ENCODE measurements around the gene SUN1. TPM values are rescaled to one million over a fixed set of nuclear protein-coding genes. Genes with fewer than 3 reads are reported as not detected.

SUN1 gene
- polyA plus RNA-seq, 1 of the 3 experiments (the other 2 are of a cell fraction) = 369 TPM

DNA sequence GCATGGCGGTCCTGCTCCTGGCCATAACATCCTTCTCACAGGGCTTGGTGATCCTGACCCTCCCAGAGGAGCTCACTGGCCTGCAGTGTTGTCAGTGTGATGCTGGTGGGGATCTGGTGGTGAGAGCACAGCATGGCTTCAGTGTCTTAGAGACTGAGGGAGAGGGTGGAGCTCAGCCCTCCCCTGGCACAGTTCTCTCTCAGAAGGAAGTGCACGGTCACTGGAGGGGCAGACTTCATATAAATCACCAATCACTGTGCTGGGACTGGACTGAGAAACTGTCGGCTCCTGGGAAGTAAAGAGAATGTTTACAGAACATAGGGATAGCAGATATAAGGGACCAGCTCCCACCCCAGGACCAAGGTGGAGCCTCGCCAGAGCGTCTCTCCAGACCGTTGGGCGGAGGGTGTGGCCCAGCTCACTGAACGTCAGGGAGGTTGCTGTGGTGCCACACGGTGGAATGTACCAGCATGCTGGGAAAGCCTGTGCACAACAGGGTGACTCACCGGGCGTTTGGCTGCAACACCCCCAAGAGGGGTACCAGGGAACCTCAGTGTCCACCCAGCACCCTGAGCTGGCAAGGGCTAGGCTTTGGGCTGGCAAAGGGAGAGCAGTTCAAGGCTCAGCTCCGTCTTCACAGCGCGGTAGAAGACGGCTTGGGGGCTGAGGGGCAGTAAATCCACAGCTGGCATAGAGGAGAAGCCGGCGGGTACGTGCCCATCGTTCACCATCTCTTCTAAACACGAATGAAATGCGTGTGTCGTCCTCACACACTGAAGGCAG lies 35.3 kb downstream of the SUN1 start:
- DNase-seq = no peak
- ChIA-PET POLR2A (interaction anchor here (0.9 to 1.0 kb wide), 2 partner anchors 10 to 43 kb away, joined by 6 read pairs; no protein-coding TSS in a partner anchor), CTCF (interaction anchor here (0.9 to 3.7 kb wide), 8 partner anchors 16 to 546 kb away, joined by 3 to 11 read pairs (median 4); no protein-coding TSS in a partner anchor)
- Histone ChIP-seq H3K4me3 (ENCODE audit: low read depth in 2 of 2, low read length in 1 of 2) (no peak overlapping the region), H3K36me3 (replicated peaks in 1 of 2; ENCODE audit: control insufficient read depth in 1 of 2, insufficient read depth in 2 of 2, low read length in 1 of 2) (peaks cover 49 to 60% of the 10 kb centered on the region in 2 experiments), H3F3A (replicated peaks; ENCODE audit: insufficient read depth) (peaks cover 15% of the 10 kb centered on the region), H3K9ac (no peak overlapping the region), H3K4me2 (no peak overlapping the region), H2AFZ (ENCODE audit: low read depth) (no peak overlapping the region), H4K20me1 (ENCODE audit: insufficient read depth) (no peaks in the 10 kb centered on the region), H3K9me3 (no peaks in the 10 kb centered on the region), H3K4me1 (ENCODE audit: control insufficient read depth in 1 of 2, insufficient read depth in 2 of 2, low read depth in 1 of 2, low read length in 1 of 2) (peaks cover 0 to 18% of the 10 kb centered on the region in 2 experiments; a peak in 1 of 4 replicates), H3K27ac (ENCODE audit: low read depth in 2 of 2, low read length in 1 of 2) (peak overlapping the region; percentile 28 to 48; a peak in 3 of 4 replicates), H3K9me2 (no peaks in the 10 kb centered on the region), H3K79me2 (ENCODE audit: insufficient read depth) (0 out of 2 replicates have a peak, but pooled peaks cover 5% of the 10 kb centered on the region), H3K27me3 (ENCODE audit: insufficient read depth) (no peaks in the 10 kb centered on the region)
- TF ChIP-seq FOSL2 (IDR thresholded peaks at IDR 0.05; ENCODE audit: borderline replicate concordance, low read depth) = no peak
- no peak for TF ChIP-seq RFX5 (IDR thresholded peaks at IDR 0.05; ENCODE audit: low read length)
- no peak for TF ChIP-seq YY1 (IDR thresholded peaks at IDR 0.05; ENCODE audit: low read depth)
- 86% methylated on average over 22 of the region's 22 CpGs for WGBS (ENCODE audit: low lambda C conversion rate)

DNA sequence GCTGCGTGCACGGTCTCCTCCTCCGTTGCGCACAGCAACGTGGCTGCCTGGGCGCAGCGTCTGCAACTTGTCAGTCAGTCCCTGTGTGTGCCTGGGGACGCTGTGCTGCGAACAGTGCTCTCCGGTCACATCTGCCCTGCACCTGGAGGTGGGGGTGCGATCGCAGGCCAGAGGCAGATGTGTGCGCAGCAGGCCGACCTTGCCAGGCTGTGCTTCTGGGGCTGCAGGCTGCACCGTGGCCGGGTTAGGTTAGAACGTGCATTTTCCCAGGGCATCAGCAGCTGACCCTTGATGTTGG lies 35.9 kb downstream of the SUN1 start:
- TF ChIP-seq RXRA (IDR thresholded peaks at IDR 0.05; ENCODE audit: borderline replicate concordance, low read depth) (no peak), NRF1 (IDR thresholded peaks at IDR 0.05; ENCODE audit: low read depth, low read length) (no peak), TCF12 (IDR thresholded peaks at IDR 0.05) (no peak), FOXM1 (IDR thresholded peaks at IDR 0.05; ENCODE audit: low read depth) (no peak), CHD2 (IDR thresholded peaks at IDR 0.05; ENCODE audit: low read length, partially characterized antibody) (peak; percentile 68), FOXJ3 (CRISPR knock-in tag; IDR thresholded peaks at IDR 0.05) (peak; percentile 90), FOSL2 (IDR thresholded peaks at IDR 0.05; ENCODE audit: borderline replicate concordance, low read depth) (no peak), GABPA (IDR thresholded peaks at IDR 0.05; ENCODE audit: low read depth) (no peak), RCOR1 (IDR thresholded peaks at IDR 0.05; ENCODE audit: low read length) (0 out of 2 replicates have a peak, but pooled peaks have one; percentile 27)
- TF ChIP-seq, protein P1, sequence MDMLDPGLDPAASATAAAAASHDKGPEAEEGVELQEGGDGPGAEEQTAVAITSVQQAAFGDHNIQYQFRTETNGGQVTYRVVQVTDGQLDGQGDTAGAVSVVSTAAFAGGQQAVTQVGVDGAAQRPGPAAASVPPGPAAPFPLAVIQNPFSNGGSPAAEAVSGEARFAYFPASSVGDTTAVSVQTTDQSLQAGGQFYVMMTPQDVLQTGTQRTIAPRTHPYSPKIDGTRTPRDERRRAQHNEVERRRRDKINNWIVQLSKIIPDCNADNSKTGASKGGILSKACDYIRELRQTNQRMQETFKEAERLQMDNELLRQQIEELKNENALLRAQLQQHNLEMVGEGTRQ (IDR thresholded peaks at IDR 0.05; ENCODE audit: borderline replicate concordance, low read depth, low read length) = 0 out of 2 replicates have a peak, but pooled peaks have one; percentile 15
- TF ChIP-seq, protein P2, sequence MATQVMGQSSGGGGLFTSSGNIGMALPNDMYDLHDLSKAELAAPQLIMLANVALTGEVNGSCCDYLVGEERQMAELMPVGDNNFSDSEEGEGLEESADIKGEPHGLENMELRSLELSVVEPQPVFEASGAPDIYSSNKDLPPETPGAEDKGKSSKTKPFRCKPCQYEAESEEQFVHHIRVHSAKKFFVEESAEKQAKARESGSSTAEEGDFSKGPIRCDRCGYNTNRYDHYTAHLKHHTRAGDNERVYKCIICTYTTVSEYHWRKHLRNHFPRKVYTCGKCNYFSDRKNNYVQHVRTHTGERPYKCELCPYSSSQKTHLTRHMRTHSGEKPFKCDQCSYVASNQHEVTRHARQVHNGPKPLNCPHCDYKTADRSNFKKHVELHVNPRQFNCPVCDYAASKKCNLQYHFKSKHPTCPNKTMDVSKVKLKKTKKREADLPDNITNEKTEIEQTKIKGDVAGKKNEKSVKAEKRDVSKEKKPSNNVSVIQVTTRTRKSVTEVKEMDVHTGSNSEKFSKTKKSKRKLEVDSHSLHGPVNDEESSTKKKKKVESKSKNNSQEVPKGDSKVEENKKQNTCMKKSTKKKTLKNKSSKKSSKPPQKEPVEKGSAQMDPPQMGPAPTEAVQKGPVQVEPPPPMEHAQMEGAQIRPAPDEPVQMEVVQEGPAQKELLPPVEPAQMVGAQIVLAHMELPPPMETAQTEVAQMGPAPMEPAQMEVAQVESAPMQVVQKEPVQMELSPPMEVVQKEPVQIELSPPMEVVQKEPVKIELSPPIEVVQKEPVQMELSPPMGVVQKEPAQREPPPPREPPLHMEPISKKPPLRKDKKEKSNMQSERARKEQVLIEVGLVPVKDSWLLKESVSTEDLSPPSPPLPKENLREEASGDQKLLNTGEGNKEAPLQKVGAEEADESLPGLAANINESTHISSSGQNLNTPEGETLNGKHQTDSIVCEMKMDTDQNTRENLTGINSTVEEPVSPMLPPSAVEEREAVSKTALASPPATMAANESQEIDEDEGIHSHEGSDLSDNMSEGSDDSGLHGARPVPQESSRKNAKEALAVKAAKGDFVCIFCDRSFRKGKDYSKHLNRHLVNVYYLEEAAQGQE (IDR thresholded peaks at IDR 0.05; ENCODE audit: low read depth, low read length) = no peak
- TF ChIP-seq, protein P3, sequence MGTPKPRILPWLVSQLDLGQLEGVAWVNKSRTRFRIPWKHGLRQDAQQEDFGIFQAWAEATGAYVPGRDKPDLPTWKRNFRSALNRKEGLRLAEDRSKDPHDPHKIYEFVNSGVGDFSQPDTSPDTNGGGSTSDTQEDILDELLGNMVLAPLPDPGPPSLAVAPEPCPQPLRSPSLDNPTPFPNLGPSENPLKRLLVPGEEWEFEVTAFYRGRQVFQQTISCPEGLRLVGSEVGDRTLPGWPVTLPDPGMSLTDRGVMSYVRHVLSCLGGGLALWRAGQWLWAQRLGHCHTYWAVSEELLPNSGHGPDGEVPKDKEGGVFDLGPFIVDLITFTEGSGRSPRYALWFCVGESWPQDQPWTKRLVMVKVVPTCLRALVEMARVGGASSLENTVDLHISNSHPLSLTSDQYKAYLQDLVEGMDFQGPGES (IDR thresholded peaks at IDR 0.05; ENCODE audit: low read depth, low read length) = no peak
- TF ChIP-seq, protein P4, sequence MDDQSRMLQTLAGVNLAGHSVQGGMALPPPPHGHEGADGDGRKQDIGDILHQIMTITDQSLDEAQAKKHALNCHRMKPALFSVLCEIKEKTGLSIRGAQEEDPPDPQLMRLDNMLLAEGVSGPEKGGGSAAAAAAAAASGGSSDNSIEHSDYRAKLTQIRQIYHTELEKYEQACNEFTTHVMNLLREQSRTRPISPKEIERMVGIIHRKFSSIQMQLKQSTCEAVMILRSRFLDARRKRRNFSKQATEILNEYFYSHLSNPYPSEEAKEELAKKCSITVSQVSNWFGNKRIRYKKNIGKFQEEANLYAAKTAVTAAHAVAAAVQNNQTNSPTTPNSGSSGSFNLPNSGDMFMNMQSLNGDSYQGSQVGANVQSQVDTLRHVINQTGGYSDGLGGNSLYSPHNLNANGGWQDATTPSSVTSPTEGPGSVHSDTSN (IDR thresholded peaks at IDR 0.05) = no peak
- POLR2A ChIA-PET = interaction anchor here (0.9 to 1.0 kb wide), 2 partner anchors 10 to 44 kb away, joined by 6 read pairs; no protein-coding TSS in a partner anchor
- Histone ChIP-seq H3K4me2 (no peak overlapping the region), H3K27ac (ENCODE audit: low read depth in 2 of 2, low read length in 1 of 2) (peak overlapping the region in 1 of 2 experiments; percentile 48; a peak in 2 of 4 replicates), H3K36me3 (replicated peaks in 1 of 2; ENCODE audit: control insufficient read depth in 1 of 2, insufficient read depth in 2 of 2, low read length in 1 of 2) (peaks cover 49 to 65% of the 10 kb centered on the region in 2 experiments), H3K4me1 (ENCODE audit: control insufficient read depth in 1 of 2, insufficient read depth in 2 of 2, low read depth in 1 of 2, low read length in 1 of 2) (peaks cover 0 to 17% of the 10 kb centered on the region in 2 experiments; a peak in 1 of 4 replicates), H3F3A (replicated peaks; ENCODE audit: insufficient read depth) (peaks cover 20% of the 10 kb centered on the region), H3K27me3 (ENCODE audit: insufficient read depth) (no peaks in the 10 kb centered on the region), H3K9ac (no peak overlapping the region), H3K9me3 (no peaks in the 10 kb centered on the region), H3K4me3 (ENCODE audit: low read depth in 2 of 2, low read length in 1 of 2) (no peak overlapping the region), H3K79me2 (ENCODE audit: insufficient read depth) (0 out of 2 replicates have a peak, but pooled peaks cover 5% of the 10 kb centered on the region), H3K9me2 (no peaks in the 10 kb centered on the region), H2AFZ (ENCODE audit: low read depth) (no peak overlapping the region), H4K20me1 (ENCODE audit: insufficient read depth) (no peaks in the 10 kb centered on the region)
- 90% methylated on average over 12 of the region's 17 CpGs for WGBS (ENCODE audit: low lambda C conversion rate)
- peak; percentile 84 for DNase-seq
- CTCF ChIA-PET = interaction anchor here (0.9 to 3.7 kb wide), 7 partner anchors 23 to 547 kb away, joined by 3 to 11 read pairs (median 5); no protein-coding TSS in a partner anchor
